ENCODE results near the gene LTBP2.

The LTBP2 gene

GRCh38 chr14:74531467-74531866 is 80.6 kb downstream of the LTBP2 start:
- in situ Hi-C loops (cut with MboI; ENCODE audit: low sequenced_read_pairs): no loop called here

GRCh38 chr14:74531006-74531405 is 81.0 kb downstream of the LTBP2 start:
- in situ Hi-C loops (cut with MboI; ENCODE audit: low sequenced_read_pairs): no loop called here

DNA sequence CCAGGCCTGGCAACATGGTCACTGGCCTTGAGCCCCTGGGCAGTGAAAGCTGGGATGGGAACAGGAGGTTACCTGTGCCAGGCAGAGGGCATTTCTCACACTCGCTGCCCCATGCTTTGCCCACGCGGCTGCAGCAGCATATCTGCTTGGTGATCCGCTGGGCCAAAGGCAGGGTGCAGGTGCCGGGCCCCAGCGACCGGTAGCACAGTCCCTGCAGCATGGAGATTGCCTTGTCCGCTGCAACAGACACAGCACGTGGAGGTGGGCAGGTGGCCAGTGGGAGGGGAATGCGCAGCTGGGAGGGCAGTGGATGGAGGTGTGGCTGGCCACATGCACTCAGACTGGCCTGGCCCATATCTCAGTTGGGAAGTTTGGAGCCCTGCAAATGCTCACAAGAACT is 83.2 kb downstream of the LTBP2 start:
- in situ Hi-C loops (cut with MboI; ENCODE audit: low sequenced_read_pairs): no loop called here

DNA sequence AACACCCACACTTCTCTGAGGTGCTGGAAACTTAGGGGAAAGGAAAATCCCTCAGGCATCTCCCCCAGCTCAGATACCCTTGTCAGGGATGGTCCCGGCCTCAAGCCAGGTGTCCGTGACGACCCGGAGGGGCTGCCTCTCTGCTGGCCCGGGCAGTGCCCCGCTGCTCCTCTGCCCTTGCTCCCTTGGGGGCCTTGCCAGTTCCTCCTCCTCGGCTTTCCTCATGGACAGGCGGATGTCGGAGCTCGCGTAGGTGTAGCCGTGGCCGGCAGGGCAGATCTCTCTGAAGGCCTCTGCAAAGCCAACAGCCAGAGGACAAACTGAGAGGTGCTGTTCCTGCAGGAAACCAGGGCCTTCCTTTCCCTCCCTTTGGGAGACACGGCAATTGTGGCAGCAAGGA is 83.6 kb downstream of the LTBP2 start:
- in situ Hi-C loops (cut with MboI; ENCODE audit: low sequenced_read_pairs): no loop called here

DNA sequence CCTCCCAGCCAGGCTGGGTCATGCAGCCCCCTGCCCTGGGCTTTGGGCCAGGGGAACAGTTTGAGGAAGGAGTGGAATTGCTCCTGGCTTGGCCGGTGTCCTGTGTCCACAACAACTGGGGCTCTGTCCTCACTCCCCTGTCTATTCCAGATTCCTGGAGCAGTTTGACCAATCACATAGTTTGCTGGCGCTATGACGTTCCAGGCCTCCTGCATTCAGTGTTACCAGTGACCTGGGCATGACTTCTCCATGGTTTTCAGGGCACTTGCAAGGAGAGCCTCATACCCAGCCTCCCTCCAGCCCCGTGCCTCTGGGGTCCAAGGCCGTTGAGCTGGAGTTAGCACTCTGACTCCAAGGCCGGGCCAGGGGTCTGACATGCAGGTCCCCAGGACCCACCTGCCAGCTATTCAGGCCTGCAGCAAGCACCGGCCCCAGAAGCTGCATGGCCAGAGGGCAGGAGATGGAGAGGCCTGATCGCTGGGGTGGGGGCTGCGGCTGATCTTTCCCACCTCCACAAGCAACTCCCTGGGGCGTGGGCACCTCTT is 84.2 kb downstream of the LTBP2 start:
- in situ Hi-C loops (cut with MboI; ENCODE audit: low sequenced_read_pairs): no loop called here

DNA sequence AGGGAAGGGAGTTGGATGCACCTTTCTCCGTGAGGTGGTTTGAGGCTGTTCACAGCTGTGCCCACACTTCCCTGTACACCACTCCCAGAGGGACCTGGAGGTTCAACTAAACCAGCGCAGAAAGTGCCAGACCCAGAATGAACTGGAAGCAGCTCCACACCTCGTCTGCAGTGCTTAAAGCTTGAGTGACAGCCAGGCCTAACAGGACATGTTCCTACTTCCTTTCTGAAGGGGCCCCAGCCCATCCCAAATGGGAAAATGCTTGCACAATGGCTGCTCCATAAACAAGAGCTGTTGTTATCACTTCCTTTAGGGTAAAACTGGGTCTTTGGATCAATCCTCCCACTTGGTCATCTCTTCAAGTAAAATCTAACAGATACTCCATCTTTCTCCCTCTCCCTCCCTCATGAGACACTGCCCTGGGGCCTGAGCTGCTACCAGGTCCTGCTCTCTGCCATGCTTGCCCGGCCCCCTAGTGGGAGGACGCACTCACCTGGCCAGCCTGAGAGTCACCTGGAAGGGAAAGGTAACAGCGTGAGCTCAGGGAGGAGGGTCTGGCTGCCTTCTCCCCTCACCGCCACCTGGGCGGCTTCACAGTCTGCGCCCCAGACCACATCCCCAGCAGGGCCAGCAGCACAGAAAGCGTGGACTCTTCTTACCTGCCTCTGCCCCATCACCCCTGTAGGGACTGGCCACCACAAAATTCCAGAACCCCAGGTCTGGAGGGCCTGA is 85.0 kb downstream of the LTBP2 start:
- in situ Hi-C loops (cut with MboI; ENCODE audit: low sequenced_read_pairs): no loop called here

DNA sequence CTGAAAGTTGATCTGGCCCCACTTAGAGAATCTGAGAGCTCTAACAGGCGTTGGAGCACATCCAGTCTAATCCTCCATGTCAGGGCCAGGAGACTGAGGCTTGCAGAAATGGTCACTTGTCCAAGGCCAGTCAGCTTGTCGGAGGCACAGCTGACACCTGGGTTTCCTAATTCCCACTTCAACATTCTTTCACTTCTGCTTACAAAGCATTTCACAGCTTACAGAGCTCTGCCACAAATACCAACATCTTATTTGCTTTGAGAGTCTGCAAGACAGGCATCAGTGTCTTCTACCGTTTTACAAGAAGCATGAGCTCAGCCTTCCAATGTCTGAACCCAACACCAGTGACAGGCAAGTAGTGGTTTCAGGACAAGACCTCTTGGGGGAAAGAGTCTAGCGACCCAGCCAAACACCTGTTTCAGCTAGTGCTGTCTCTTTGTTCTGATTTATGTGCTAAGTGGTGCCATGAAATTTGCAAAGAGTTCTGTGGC is 86.6 kb downstream of the LTBP2 start:
- in situ Hi-C loops (cut with MboI; ENCODE audit: low sequenced_read_pairs): no loop called here

DNA sequence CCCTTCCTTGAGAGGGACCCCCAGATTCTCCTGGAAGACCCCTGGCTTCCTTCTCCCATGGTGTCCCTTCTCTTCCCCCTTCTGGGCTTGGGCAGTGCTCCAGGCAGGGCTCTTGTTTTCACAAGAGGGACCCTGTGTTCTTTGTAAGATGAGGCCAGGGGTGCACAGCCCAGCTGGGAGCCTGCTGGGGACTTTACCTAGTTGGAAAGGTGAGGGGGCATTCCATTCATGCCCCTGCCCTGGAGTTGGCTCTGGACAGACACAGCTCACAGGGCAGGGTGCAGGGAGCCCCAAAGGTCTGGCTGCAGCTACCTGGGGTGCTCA is 87.3 kb downstream of the LTBP2 start:
- in situ Hi-C loops (cut with MboI; ENCODE audit: low sequenced_read_pairs): no loop called here

DNA sequence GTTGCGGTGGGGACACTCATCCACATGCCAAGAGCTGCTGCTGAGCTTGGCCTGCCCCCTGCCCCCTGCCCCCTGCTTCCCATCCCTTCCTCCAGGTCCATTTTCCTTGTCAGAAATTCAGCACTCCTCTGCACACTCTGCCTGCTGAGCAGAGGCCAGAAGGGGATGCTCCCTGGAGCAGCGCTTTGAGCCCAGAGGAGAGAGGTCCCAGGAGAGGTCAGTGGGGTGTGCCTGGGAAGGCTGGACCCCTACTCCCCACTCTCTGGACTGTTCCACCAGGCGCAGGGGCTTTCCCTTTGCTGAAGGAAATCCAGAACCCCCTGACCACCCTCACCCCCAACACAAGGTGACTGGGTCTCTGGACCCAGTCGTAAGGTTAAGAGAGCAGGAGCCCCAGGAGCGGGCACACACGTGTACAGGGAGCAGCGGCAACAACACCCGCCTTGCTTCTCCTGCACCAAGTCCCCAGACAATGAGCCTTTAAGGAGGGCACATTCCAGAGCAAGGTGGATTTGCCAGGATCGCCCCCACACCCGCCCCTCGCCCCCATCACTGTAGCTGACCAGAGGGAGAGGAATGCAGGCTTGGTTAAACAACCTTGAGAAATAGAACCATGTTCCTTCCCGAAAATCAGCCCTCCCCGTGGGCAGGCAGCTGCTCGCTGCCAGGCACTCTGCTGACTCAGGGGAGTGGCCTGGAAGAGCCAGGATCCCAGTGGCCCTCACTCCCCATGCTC is 87.8 kb downstream of the LTBP2 start:
- in situ Hi-C loops (cut with MboI; ENCODE audit: low sequenced_read_pairs): no loop called here

DNA sequence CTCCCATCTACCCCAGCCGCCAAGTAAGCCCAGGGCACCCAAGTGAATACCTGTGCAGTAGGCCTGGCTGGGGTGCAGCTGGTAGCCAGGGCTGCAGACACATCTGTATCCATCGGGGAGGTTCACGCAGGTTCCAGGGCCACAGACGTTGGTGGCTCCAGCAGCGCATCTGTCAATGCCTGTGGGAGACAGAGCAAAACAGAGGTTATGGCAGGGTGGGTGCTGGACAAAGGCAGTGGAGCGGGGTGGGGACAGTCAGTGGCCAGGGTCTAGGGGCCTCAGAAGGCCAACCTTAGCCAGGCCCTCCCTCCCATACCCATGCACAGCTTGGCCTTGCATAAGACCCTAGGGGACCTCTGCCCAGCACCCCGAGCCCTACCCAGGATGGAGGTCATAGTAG is 89.3 kb downstream of the LTBP2 start:
- in situ Hi-C loops (cut with MboI; ENCODE audit: low sequenced_read_pairs): no loop called here

GRCh38 chr14:74521756-74522155 is 90.3 kb downstream of the LTBP2 start:
- in situ Hi-C loops (cut with MboI; ENCODE audit: low sequenced_read_pairs): no loop called here

DNA sequence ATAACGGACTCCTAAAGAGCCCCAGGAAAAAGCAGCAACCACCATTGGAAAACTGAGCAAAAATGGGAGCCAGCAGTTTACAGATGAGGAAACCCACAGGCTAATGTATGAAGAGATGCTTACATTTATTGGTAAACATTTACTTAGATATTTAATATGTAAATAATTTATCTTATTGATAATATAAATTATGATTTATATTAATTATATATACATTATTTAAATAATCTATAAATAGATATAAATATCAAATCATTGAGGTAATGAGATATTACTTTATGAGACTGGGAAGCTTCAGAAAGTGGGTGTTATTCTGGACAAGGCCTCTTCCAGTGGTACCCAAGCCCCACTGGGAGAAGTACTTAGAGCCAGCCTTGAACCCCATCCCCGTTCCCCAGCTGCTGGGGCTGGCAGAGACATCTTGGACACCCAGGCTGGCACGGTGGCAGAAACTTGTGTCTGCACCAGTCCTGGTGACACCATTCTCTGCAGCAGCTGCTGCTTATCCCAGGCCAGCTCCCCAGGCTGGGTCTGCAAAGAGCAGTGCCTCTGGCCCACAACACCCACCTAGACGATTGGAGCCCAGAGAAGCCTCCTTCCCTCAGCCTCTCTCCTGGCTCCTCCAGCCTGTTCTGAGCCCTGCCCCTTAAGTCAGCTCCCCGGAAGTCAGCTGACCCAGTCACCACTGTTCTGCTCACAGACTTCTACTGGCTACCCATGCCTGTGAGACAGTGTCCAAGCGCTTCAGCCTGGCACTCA is 92.5 kb downstream of the LTBP2 start:
- in situ Hi-C loops (cut with MboI; ENCODE audit: low sequenced_read_pairs): no loop called here

- in situ Hi-C loops (cut with MboI; ENCODE audit: low sequenced_read_pairs): no loop called here
Observed at GRCh38 chr14:74518221-74518620, 93.8 kb downstream of the LTBP2 start.

DNA sequence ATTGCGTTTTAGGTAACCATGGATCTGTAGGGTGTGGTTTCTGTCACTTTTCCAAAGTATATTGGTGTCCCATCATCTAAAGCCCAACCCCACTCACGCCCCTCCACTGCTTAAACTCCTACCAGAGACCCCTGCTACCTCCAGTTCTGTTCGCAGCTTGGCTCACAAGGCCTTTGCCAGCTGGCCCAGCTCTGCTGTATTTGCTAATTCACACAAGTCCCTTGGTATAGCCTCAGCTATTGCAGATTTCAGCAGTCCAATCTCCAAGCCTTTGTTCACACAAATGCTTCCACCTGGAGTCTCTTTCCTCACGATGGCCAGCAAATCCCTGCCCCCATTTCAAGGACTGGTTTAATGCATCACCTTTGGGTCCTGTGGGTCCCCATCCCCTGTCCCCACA is 94.3 kb downstream of the LTBP2 start:
- in situ Hi-C loops (cut with MboI; ENCODE audit: low sequenced_read_pairs): no loop called here

GRCh38 chr14:74516451-74517160 is 95.4 kb downstream of the LTBP2 start:
- in situ Hi-C loops (cut with MboI; ENCODE audit: low sequenced_read_pairs): no loop called here

DNA sequence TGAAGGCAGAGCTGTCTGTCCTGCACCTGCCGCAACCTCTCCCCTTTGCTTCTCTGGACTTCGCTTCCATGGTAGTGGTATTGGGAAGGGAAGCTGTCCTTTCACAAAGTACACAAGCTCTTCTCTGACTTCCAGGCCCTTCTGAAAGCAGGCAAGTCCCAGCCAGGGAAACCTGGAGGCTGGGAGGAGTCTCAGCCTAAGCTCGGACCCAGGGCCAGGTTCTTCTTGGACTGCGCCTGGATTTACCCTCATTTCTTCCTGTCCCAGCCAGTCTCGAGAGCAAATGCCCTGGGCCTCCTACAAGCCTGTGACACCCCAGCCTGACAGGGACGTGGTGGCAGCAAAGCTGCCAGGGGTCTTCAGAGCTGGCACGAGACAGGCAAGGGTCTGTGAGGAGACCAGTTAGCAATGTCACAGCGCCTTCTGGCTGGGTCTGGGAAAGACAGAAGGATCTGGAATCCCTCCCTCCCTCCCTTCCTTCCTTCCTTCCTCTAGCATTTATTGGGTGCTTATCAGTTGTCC is 96.1 kb downstream of the LTBP2 start:
- in situ Hi-C loops (cut with MboI; ENCODE audit: low sequenced_read_pairs): no loop called here

DNA sequence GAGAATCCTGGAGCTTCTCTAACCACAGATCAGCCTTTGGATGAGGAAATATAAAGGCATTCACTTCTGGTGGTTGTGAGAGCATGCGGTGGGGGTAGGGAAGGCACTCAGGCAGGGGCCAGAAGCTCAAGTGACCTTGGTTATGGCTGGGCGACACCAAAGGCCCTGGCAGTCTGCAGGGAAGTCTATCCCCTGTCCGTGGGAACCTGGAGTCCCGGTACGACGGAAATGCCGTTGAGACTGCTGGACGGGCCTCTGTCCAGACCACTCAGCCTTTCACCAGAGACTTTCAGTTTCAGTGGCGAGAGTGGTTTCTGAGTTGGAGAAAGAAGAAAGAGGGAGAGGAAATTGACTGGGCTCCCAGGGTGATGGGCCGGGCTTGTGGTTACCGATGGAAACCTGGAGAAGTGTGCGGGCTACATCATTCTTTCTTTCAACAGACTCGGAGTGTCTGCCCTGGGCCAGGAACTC is 97.5 kb downstream of the LTBP2 start:
- in situ Hi-C loops (cut with MboI; ENCODE audit: low sequenced_read_pairs): no loop called here

DNA sequence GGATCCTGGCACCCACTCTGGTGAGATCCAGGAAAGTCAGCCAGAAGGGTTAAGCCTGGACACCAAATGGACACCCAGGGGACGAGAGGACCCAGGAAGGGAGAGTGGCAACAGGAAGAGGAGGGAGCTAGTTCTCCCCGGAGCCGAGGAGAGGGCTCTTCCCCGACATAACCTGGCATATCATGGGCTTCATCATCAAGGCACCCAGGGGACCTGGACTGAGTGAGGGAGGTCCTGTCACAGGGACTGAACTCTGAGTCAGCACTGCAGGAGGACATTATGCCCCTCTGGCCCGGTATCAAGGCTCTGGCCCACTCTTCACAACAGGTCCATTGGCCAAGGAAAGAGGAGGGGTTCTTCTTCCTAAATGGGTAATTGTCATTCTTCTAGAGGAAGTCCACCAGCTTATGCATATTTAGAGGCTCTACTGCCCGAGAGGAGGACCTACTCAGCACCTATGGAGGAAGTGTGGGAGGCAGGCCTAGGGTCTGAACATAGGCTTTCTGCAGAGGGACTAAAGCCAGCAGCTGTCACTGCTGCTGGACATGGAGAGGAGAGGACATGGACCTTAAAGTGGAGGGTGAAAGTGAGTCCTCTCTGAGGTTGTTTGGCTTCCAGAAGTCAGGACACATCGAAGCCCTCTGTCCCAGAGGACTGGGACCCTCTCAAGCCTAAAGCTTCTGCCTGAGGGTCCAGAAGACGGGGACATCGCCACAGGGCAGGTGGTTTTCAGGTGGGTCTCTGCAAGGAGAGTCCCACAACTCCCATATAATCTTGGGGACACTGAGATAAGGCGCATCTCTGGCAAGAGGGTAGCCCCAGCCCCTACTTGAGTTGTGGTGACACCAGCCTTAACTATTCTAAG is 99.8 kb downstream of the LTBP2 start:
- in situ Hi-C loops (cut with MboI; ENCODE audit: low sequenced_read_pairs): no loop called here

GRCh38 chr14:74510959-74511409 is 101.1 kb downstream of the LTBP2 start:
- in situ Hi-C loops (cut with MboI; ENCODE audit: low sequenced_read_pairs): no loop called here
